ENCODE measurements around the gene TRIM26.

The TRIM26 gene

DNA sequence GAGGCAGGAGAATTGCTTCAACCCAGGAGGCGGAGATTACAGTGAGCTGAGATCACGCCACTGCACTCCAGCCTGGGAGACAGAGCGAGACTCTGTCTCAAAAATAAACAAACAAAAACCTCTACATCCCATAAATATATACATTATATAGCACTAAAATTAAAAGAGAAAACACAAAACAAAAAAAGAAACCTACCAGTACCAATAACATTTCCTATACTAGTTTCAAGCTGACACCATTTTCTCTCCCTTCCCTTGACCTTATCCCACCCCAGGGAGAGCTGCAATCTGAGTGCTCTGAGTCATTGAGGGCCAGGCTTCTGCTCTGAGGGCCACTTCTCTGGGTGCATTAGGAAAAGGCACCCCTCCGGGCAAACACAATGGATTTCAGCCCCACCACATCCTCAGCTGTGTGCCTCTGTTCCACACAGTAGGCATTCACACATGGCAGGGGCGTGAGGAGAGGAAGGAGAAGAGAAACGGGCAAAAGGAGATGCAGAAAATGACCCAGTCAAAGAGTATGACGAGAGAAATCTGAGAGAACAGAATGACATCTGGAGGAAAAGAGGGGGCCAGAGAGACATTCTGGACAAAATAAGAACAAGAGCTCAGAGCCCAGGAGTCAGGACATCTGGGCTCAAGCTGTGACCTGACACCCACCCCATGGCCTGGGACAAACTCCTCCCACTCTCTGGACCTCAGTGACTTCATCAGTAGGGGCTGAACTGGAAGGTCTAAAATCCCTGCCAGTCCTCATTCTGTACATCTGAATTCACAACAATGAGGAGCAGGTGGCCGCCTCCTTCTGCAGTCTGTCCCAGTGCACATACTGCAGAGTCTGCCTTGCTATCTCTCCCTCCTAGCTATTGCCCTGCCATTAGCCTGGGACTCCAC lies 18.2 kb downstream of the TRIM26 start:
- peak; percentile 36; the same call in 2 of the 3 replicates for ATAC-seq
- TF ChIP-seq, protein P1, sequence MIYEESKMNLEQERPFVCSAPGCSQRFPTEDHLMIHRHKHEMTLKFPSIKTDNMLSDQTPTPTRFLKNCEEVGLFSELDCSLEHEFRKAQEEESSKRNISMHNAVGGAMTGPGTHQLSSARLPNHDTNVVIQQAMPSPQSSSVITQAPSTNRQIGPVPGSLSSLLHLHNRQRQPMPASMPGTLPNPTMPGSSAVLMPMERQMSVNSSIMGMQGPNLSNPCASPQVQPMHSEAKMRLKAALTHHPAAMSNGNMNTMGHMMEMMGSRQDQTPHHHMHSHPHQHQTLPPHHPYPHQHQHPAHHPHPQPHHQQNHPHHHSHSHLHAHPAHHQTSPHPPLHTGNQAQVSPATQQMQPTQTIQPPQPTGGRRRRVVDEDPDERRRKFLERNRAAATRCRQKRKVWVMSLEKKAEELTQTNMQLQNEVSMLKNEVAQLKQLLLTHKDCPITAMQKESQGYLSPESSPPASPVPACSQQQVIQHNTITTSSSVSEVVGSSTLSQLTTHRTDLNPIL (CRISPR knock-in tag; IDR thresholded peaks at IDR 0.05; ENCODE audit: low read depth), result no peak
- TF ChIP-seq, protein P2, sequence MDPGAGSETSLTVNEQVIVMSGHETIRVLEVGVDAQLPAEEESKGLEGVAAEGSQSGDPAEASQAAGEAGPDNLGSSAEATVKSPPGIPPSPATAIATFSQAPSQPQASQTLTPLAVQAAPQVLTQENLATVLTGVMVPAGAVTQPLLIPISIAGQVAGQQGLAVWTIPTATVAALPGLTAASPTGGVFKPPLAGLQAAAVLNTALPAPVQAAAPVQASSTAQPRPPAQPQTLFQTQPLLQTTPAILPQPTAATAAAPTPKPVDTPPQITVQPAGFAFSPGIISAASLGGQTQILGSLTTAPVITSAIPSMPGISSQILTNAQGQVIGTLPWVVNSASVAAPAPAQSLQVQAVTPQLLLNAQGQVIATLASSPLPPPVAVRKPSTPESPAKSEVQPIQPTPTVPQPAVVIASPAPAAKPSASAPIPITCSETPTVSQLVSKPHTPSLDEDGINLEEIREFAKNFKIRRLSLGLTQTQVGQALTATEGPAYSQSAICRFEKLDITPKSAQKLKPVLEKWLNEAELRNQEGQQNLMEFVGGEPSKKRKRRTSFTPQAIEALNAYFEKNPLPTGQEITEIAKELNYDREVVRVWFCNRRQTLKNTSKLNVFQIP (CRISPR knock-in tag; IDR thresholded peaks at IDR 0.05; ENCODE audit: borderline replicate concordance, low read depth), result no peak
- TF ChIP-seq ZNF565 (CRISPR knock-in tag; conservative IDR thresholded peaks at IDR 0.05; ENCODE audit: low read depth), result no peak
- TF ChIP-seq RARB (CRISPR knock-in tag; IDR thresholded peaks at IDR 0.05), result no peak
- TF ChIP-seq, protein P3, sequence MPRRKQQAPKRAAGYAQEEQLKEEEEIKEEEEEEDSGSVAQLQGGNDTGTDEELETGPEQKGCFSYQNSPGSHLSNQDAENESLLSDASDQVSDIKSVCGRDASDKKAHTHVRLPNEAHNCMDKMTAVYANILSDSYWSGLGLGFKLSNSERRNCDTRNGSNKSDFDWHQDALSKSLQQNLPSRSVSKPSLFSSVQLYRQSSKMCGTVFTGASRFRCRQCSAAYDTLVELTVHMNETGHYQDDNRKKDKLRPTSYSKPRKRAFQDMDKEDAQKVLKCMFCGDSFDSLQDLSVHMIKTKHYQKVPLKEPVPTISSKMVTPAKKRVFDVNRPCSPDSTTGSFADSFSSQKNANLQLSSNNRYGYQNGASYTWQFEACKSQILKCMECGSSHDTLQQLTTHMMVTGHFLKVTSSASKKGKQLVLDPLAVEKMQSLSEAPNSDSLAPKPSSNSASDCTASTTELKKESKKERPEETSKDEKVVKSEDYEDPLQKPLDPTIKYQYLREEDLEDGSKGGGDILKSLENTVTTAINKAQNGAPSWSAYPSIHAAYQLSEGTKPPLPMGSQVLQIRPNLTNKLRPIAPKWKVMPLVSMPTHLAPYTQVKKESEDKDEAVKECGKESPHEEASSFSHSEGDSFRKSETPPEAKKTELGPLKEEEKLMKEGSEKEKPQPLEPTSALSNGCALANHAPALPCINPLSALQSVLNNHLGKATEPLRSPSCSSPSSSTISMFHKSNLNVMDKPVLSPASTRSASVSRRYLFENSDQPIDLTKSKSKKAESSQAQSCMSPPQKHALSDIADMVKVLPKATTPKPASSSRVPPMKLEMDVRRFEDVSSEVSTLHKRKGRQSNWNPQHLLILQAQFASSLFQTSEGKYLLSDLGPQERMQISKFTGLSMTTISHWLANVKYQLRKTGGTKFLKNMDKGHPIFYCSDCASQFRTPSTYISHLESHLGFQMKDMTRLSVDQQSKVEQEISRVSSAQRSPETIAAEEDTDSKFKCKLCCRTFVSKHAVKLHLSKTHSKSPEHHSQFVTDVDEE (CRISPR knock-in tag; IDR thresholded peaks at IDR 0.05), result no peak
- no peak for TF ChIP-seq PPARA (CRISPR knock-in tag; IDR thresholded peaks at IDR 0.05; ENCODE audit: borderline replicate concordance)
- TF ChIP-seq SNAI2 (CRISPR knock-in tag; IDR thresholded peaks at IDR 0.05), result no peak
- TF ChIP-seq OSR1 (CRISPR knock-in tag; IDR thresholded peaks at IDR 0.05), result no peak
- no peak for TF ChIP-seq ZNF70 (CRISPR knock-in tag; IDR thresholded peaks at IDR 0.05)
- TF ChIP-seq ZFP3 (CRISPR knock-in tag; IDR thresholded peaks at IDR 0.05), result no peak
- TF ChIP-seq BACH2 (CRISPR knock-in tag; IDR thresholded peaks at IDR 0.05; ENCODE audit: borderline replicate concordance), result no peak
- TF ChIP-seq CSDC2 (CRISPR knock-in tag; IDR thresholded peaks at IDR 0.05), result no peak
- no peak for TF ChIP-seq TCF4 (CRISPR knock-in tag; IDR thresholded peaks at IDR 0.05; ENCODE audit: borderline replicate concordance)
- no peak for TF ChIP-seq TOX (CRISPR knock-in tag; IDR thresholded peaks at IDR 0.05; ENCODE audit: borderline replicate concordance)
- TF ChIP-seq ARNTL (CRISPR knock-in tag; IDR thresholded peaks at IDR 0.05; ENCODE audit: borderline replicate concordance, low read depth), result no peak

DNA sequence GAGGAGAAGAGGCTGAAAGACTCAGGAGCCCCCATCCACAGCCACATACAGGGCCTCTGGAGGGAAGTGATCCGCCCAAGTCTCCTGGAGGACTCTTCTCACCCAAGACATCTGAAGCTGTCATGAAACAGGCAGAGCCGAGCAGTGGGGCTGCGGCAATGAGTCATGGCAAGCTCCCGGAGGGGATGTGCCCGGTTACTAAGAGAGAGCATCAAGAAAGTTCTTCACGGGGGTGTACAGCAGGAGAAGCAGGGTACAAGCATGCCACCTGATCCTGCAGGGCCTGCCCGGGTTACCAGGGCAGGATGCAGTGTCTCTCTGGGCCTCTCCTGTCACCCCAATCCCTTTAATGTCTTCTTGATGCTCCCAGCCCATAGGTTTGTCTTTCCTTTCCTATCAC lies 21.1 kb downstream of the TRIM26 start:
- ATAC-seq, result no peak; the same call in 2 of the 3 replicates
- TF ChIP-seq, protein P3 (CRISPR knock-in tag; IDR thresholded peaks at IDR 0.05), result no peak
- TF ChIP-seq ZFP30 (CRISPR knock-in tag; IDR thresholded peaks at IDR 0.05), result no peak
- TF ChIP-seq, protein P1 (CRISPR knock-in tag; IDR thresholded peaks at IDR 0.05; ENCODE audit: low read depth), result no peak
- TF ChIP-seq ZNF565 (CRISPR knock-in tag; conservative IDR thresholded peaks at IDR 0.05; ENCODE audit: low read depth), result no peak
- TF ChIP-seq PPARA (CRISPR knock-in tag; IDR thresholded peaks at IDR 0.05; ENCODE audit: borderline replicate concordance), result no peak
- TF ChIP-seq TCF4 (CRISPR knock-in tag; IDR thresholded peaks at IDR 0.05; ENCODE audit: borderline replicate concordance), result no peak
- no peak for TF ChIP-seq ZC3H10 (CRISPR knock-in tag; IDR thresholded peaks at IDR 0.05)
- TF ChIP-seq ISL1 (CRISPR knock-in tag; IDR thresholded peaks at IDR 0.05), result no peak
- TF ChIP-seq, protein P4, sequence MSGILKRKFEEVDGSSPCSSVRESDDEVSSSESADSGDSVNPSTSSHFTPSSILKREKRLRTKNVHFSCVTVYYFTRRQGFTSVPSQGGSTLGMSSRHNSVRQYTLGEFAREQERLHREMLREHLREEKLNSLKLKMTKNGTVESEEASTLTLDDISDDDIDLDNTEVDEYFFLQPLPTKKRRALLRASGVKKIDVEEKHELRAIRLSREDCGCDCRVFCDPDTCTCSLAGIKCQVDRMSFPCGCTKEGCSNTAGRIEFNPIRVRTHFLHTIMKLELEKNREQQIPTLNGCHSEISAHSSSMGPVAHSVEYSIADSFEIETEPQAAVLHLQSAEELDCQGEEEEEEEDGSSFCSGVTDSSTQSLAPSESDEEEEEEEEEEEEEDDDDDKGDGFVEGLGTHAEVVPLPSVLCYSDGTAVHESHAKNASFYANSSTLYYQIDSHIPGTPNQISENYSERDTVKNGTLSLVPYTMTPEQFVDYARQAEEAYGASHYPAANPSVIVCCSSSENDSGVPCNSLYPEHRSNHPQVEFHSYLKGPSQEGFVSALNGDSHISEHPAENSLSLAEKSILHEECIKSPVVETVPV (CRISPR knock-in tag; IDR thresholded peaks at IDR 0.05), result no peak
- TF ChIP-seq BACH2 (CRISPR knock-in tag; IDR thresholded peaks at IDR 0.05; ENCODE audit: borderline replicate concordance), result no peak
- TF ChIP-seq ESRRG (CRISPR knock-in tag; IDR thresholded peaks at IDR 0.05), result no peak
- TF ChIP-seq, protein P5, sequence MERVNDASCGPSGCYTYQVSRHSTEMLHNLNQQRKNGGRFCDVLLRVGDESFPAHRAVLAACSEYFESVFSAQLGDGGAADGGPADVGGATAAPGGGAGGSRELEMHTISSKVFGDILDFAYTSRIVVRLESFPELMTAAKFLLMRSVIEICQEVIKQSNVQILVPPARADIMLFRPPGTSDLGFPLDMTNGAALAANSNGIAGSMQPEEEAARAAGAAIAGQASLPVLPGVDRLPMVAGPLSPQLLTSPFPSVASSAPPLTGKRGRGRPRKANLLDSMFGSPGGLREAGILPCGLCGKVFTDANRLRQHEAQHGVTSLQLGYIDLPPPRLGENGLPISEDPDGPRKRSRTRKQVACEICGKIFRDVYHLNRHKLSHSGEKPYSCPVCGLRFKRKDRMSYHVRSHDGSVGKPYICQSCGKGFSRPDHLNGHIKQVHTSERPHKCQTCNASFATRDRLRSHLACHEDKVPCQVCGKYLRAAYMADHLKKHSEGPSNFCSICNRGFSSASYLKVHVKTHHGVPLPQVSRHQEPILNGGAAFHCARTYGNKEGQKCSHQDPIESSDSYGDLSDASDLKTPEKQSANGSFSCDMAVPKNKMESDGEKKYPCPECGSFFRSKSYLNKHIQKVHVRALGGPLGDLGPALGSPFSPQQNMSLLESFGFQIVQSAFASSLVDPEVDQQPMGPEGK (CRISPR knock-in tag; IDR thresholded peaks at IDR 0.05; ENCODE audit: borderline replicate concordance), result no peak
- TF ChIP-seq TOX (CRISPR knock-in tag; IDR thresholded peaks at IDR 0.05; ENCODE audit: borderline replicate concordance), result no peak
- no peak for TF ChIP-seq RARB (CRISPR knock-in tag; IDR thresholded peaks at IDR 0.05)
- TF ChIP-seq SNAI2 (CRISPR knock-in tag; IDR thresholded peaks at IDR 0.05), result no peak
- TF ChIP-seq ARNTL (CRISPR knock-in tag; IDR thresholded peaks at IDR 0.05; ENCODE audit: borderline replicate concordance, low read depth), result no peak
